CD4-positive, alpha-beta T cell (primary cell): ENCODE results near the gene AKT2. TPM values are rescaled to one million over a fixed set of nuclear protein-coding genes. Genes with fewer than 3 reads are reported as not detected.

ENCODE experiments used
- ATAC-seq: fragments of 200-7000 bp; cut with Tn5 transposase; one replicate; pipeline ENCODE4 v1.10.0; 2022; ENCODE audit warnings: mild to moderate bottlenecking; ENCODE audit not compliant: poor library complexity
- CTCF ChIA-PET: fragments of 350-600 bp; sonication (Branson Sonifier 250); formaldehyde crosslinking; loops from one replicate; lab custom pipeline; 2021; ENCODE audit warnings: antibody characterized with exemption, inconsistent platforms; lab: Charles Lee
- POLR2A ChIA-PET: fragments of 350-600 bp; sonication (Branson Sonifier 250); formaldehyde crosslinking; loops from one replicate; lab custom pipeline; 2021; ENCODE audit warnings: antibody characterized with exemption, inconsistent platforms; lab: Charles Lee
- DNase-seq, 14 experiments: peaks; one replicate each; pipeline ENCODE4 v3.0.0-alpha.2; 2013 to 2020; ENCODE audit warnings: mixed read lengths in 2 of 14
- H3K27ac ChIP-seq, 2 donors: one replicate each; pipeline versions ENCODE4 v1.5.1 to v1.7.0; 2013; ENCODE audit warnings: low read length in 2 of 2, low read depth in 1 of 2, mild to moderate bottlenecking in 1 of 2
- H3K27me3 ChIP-seq, 2 experiments: 1 replicate in 1 of 2; 2 replicates in 1 of 2; pipeline versions ENCODE4 v1.6.1 to v1.7.0; 2013; ENCODE audit warnings: low read length in 2 of 2, control low read depth in 1 of 2, mild to moderate bottlenecking in 1 of 2, moderate library complexity in 1 of 2; ENCODE audit not compliant: insufficient read depth in 2 of 2, control insufficient read depth in 1 of 2
- H3K36me3 ChIP-seq: one replicate; pipeline ENCODE4 v1.6.1; 2013; ENCODE audit warnings: low read length, control low read depth; ENCODE audit not compliant: insufficient read depth
- H3K4me1 ChIP-seq: one replicate; pipeline ENCODE4 v1.6.1; 2013; ENCODE audit warnings: low read length, control low read depth; ENCODE audit not compliant: insufficient read depth
- H3K4me3 ChIP-seq: one replicate; pipeline ENCODE4 v1.5.1; 2013; ENCODE audit warnings: mild to moderate bottlenecking, low read length, moderate library complexity
- H3K9me3 ChIP-seq, 2 experiments: 1 replicate in 1 of 2; 2 replicates in 1 of 2; pipeline versions ENCODE4 v1.6.1 to v1.7.0; 2013; ENCODE audit warnings: low read length in 2 of 2, mild to moderate bottlenecking in 2 of 2, control low read depth in 1 of 2, moderate library complexity in 1 of 2; ENCODE audit not compliant: control insufficient read depth in 1 of 2, insufficient read depth in 1 of 2
- H3K27ac Mint-ChIP-seq: one replicate; pipeline ENCODE4 v1.8.0; 2020; ENCODE audit warnings: mixed read lengths
- H3K27me3 Mint-ChIP-seq: one replicate; pipeline ENCODE4 v1.8.0; 2021; ENCODE audit warnings: mixed read lengths
- H3K36me3 Mint-ChIP-seq: one replicate; pipeline ENCODE4 v1.8.0; 2021; ENCODE audit warnings: low read depth, mixed read lengths
- H3K4me1 Mint-ChIP-seq: one replicate; pipeline ENCODE4 v1.8.0; 2021; ENCODE audit warnings: low read depth, mixed read lengths
- H3K4me3 Mint-ChIP-seq: one replicate; pipeline ENCODE4 v1.8.0; 2020; ENCODE audit warnings: mild to moderate bottlenecking, mixed read lengths
- H3K9me3 Mint-ChIP-seq: one replicate; pipeline ENCODE4 v1.8.0; 2020; ENCODE audit warnings: mixed read lengths
- intact Hi-C, 2 experiments: fragments of 100-400 bp; cut with DNase I in 1 of 2; cut with micrococcal nuclease in 1 of 2; formaldehyde crosslinking; loops; one replicate each; pipeline versions ENCODE4 v1.15.1 to v1.9.0; 2023 to 2025; cut with DNase I, micrococcal nuclease
- total RNA-seq, 174 experiments: library from RNA in 2 of 174; stranded (reverse) in 2 of 174; gene quantifications; one replicate each; pipeline ENCODE4 v1.2.3 and lab custom pipeline; 2021 to 2026
- TF ChIP-seq, protein P1 (sequence below): fragments of 200-600 bp; IDR thresholded peaks from one replicate; pipeline ENCODE4 v1.8.0; 2022; ENCODE audit warnings: antibody characterized with exemption, mild to moderate bottlenecking

The AKT2 gene
- total RNA-seq, 2 experiments from 2014 or later: 197 to 199 TPM

DNA sequence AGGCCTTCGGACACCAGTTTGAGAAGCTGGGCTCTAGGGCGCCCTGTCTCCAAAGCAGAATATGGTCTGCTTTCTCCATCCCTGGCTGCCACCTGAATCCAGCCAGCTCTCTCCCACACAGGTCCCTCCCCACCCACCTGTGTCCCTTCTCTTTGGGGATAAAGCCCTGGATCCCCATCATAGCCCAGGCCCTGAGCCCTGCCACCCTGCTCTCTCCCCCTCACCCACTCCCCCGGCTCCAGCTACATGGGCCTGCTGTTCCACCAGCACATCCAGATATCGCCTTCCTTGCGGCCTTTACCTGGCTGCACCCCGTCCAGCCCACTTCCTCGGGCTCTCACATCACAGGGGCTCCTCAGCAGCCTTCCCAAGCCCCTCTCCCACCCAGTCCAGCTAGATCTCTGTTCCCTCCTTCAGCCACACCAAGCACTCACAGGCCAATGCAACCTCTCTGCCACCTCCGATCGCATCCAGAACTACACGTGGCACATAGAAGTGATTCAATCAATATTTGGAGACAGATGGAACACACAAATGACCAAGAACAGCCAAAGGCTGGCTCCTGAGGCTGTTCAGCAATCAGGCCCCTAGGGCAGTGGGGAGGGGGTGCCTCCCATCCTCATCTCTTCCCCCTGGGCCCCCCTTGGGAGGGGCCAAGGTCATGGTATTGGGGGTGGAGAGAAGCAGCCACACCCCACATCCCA lies 7.6 kb downstream of the AKT2 start:
- no peak overlapping the region for H3K27ac ChIP-seq
- ATAC-seq (no peak), DNase-seq (no peak)
- POLR2A ChIA-PET: interaction anchor here (0.8 kb wide), 1 partner anchor 8 kb away, joined by 5 read pairs; no protein-coding TSS in a partner anchor
- Mint-ChIP-seq H3K4me1 (peaks cover 78% of the 10 kb centered on the region), H3K27me3 (no peaks in the 10 kb centered on the region), H3K9me3 (no peaks in the 10 kb centered on the region), H3K36me3 (peaks cover 20% of the 10 kb centered on the region), H3K4me3 (peak overlapping the region; percentile 31), H3K27ac (peak overlapping the region; percentile 65)
- peaks cover 80% of the 10 kb centered on the region for H3K4me1 ChIP-seq
- H3K9me3 ChIP-seq: no peaks in the 10 kb centered on the region
- H3K36me3 ChIP-seq: peaks cover 8% of the 10 kb centered on the region
- TF ChIP-seq, protein P1, sequence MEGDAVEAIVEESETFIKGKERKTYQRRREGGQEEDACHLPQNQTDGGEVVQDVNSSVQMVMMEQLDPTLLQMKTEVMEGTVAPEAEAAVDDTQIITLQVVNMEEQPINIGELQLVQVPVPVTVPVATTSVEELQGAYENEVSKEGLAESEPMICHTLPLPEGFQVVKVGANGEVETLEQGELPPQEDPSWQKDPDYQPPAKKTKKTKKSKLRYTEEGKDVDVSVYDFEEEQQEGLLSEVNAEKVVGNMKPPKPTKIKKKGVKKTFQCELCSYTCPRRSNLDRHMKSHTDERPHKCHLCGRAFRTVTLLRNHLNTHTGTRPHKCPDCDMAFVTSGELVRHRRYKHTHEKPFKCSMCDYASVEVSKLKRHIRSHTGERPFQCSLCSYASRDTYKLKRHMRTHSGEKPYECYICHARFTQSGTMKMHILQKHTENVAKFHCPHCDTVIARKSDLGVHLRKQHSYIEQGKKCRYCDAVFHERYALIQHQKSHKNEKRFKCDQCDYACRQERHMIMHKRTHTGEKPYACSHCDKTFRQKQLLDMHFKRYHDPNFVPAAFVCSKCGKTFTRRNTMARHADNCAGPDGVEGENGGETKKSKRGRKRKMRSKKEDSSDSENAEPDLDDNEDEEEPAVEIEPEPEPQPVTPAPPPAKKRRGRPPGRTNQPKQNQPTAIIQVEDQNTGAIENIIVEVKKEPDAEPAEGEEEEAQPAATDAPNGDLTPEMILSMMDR: no peak
- no peaks in the 10 kb centered on the region for H3K27me3 ChIP-seq
- H3K4me3 ChIP-seq: no peak overlapping the region
- CTCF ChIA-PET: no interaction called here
- intact Hi-C loops: no loop called here

DNA sequence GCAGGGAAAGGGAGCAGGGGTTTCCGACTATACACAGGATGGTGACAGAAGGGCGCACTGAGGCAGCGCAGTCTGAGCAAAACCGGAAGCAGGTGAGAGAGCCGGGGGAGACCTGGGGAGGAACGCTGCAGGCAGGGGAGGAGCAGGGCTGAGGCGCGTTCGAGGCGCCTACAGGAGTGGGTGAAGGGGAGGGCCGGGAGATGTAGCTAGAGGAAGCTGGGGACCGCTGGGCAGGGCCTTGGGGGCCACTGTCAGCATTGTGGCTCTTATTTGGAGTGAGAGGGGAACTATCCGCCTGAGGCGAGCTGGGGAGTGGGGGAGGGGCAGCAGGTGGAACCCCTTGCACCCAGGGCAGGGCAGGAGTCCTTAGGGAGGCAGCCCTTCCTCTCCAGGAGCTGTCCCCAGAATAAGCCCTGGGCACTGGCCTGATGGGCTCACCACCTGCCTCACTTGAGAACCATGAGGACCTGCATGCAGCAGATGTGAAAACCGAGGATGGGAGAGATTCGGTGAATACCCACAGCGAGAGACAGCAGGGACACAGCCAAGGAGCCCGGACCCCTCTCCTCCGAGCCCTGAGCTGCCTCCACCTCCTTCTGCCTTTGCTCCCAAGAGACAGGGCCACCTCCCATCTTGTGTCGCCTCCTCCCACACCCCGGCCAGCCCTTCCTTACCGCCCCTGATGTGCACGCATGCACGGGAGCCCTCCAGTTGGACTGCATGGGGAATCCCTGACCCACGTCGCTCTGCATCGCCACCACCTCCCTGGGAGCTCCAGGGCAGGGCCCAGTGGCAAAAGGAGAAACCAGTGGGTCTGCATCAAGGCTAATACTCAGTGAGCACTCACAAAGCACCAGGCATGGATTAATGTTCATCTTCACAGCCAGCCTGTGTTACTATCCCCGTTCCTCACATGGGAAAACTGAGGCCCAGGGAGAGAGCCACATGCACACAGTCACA lies 10.3 kb downstream of the AKT2 start:
- intact Hi-C loops: no loop called here
- peak overlapping the region; percentile 32 for H3K4me3 Mint-ChIP-seq
- Histone ChIP-seq H3K27ac (no peak overlapping the region), H3K36me3 (peaks cover 13% of the 10 kb centered on the region), H3K9me3 (no peaks in the 10 kb centered on the region), H3K27me3 (no peaks in the 10 kb centered on the region), H3K4me1 (peaks cover 72% of the 10 kb centered on the region), H3K4me3 (no peak overlapping the region)
- POLR2A ChIA-PET: interaction anchor here (1.1 kb wide), 1 partner anchor 11 kb away, joined by 3 read pairs; the partner anchor contains the start of gene AKT2
- ATAC-seq (peak; percentile 91), DNase-seq (peak in 10 of 14 experiments; percentile 15 to 59 (median 35))
- H3K36me3 Mint-ChIP-seq: peaks cover 28% of the 10 kb centered on the region
- peaks cover 74% of the 10 kb centered on the region for H3K4me1 Mint-ChIP-seq
- no peaks in the 10 kb centered on the region for H3K27me3 Mint-ChIP-seq
- TF ChIP-seq, protein P1: no peak
- no peaks in the 10 kb centered on the region for H3K9me3 Mint-ChIP-seq
- CTCF ChIA-PET: no interaction called here
- H3K27ac Mint-ChIP-seq: peak overlapping the region; percentile 66

DNA sequence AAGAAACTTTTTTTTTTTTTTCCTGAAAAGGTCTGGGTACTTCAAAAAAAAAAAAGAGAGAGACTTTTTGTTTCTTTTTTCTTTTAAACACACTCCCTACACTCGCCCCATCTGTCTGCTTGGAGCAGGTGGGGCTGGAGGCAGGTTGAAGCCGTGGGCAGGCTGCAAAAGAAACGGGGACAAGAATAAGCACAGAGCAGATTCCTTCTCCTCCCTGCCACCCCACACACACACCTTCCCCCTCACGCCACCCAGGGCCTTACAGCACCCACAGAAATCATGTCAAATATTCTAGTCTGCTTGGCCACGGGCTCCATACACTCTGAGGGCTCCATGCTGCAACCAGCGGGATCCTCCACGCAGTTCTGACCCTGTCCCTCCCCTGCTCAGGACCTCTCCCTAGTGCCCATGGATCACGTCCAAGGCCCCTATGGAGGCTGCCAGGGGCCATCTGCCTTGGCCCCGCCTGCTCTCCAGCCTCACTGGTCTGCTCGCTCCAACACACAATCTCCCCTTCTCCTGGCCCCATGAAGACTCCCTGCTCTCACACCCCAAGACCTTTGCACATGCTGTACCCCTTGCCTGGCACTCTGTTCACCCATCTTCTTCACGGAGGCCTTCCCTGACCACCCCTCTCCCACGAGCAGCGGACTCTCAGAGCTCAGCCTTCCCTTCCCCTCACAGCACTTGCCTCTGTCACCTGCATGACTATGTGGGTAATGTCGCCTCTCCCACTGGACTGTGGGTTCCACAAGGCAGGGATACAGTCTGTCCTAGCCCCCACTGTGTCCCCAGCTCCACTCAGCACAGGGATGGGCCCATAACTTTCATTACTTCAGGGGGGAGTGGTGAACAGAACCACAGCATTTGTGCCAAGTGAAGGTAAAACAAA lies 11.4 kb downstream of the AKT2 start:
- Mint-ChIP-seq H3K4me1 (peaks cover 80% of the 10 kb centered on the region), H3K27ac (peak overlapping the region; percentile 66), H3K36me3 (peaks cover 35% of the 10 kb centered on the region), H3K4me3 (peak overlapping the region; percentile 66), H3K9me3 (no peaks in the 10 kb centered on the region), H3K27me3 (no peaks in the 10 kb centered on the region)
- ATAC-seq (no peak), DNase-seq (no peak)
- POLR2A ChIA-PET: interaction anchor here (1.1 kb wide), 1 partner anchor 12 kb away, joined by 3 read pairs; the partner anchor contains the start of gene AKT2
- TF ChIP-seq, protein P1: no peak
- Histone ChIP-seq H3K4me1 (peaks cover 62% of the 10 kb centered on the region), H3K27me3 (no peaks in the 10 kb centered on the region), H3K4me3 (no peak overlapping the region), H3K36me3 (peaks cover 17% of the 10 kb centered on the region), H3K27ac (no peak overlapping the region), H3K9me3 (no peaks in the 10 kb centered on the region)
- CTCF ChIA-PET: no interaction called here
- intact Hi-C loops: no loop called here
